Glutamatergic neuron (in vitro differentiated cells): ENCODE measurements around the gene GART. TPM values are rescaled to one million over a fixed set of nuclear protein-coding genes. Genes with fewer than 3 reads are reported as not detected.
A peak's percentile ranks its signal among the peaks of the same experiment; 100 is the strongest.

Source experiments
- DNase-seq: peaks from one replicate; pipeline ENCODE4 v3.0.0; 2022
- H3K27ac Mint-ChIP-seq: one replicate; pipeline ENCODE4 v1.8.0; 2020; ENCODE audit warnings: mild to moderate bottlenecking, mixed read lengths, inconsistent platforms; ENCODE audit not compliant: unreplicated experiment
- H3K27me3 Mint-ChIP-seq: one replicate; pipeline ENCODE4 v1.8.0; 2020; ENCODE audit warnings: mild to moderate bottlenecking, moderate library complexity, mixed read lengths, inconsistent platforms; ENCODE audit not compliant: unreplicated experiment
- H3K36me3 Mint-ChIP-seq: one replicate; pipeline ENCODE4 v1.8.0; 2020; ENCODE audit warnings: mild to moderate bottlenecking, mixed read lengths, inconsistent platforms; ENCODE audit not compliant: unreplicated experiment
- H3K4me1 Mint-ChIP-seq: one replicate; pipeline ENCODE4 v1.8.0; 2020; ENCODE audit warnings: mild to moderate bottlenecking, low read depth, mixed read lengths, inconsistent platforms; ENCODE audit not compliant: unreplicated experiment
- H3K4me3 Mint-ChIP-seq: one replicate; pipeline ENCODE4 v1.8.0; 2020; ENCODE audit warnings: mild to moderate bottlenecking, mixed read lengths, inconsistent platforms; ENCODE audit not compliant: unreplicated experiment
- H3K9me3 Mint-ChIP-seq: one replicate; pipeline ENCODE4 v1.8.0; 2020; ENCODE audit warnings: mild to moderate bottlenecking, moderate library complexity, mixed read lengths, inconsistent platforms; ENCODE audit not compliant: unreplicated experiment
- total RNA-seq: library from RNA; stranded (reverse); fragmentation: NEBNext Ultra II Directional; extraction: Animal tissue kit (Norgen Biotek cat#: 25700); gene quantifications from one replicate; pipeline ENCODE4 v1.2.1, GENCODE V29; 2021; ENCODE audit not compliant: unreplicated experiment
- TF ChIP-seq, protein P1 (sequence below): fragments of 200-600 bp; sonication (generic); IDR thresholded peaks from one replicate; pipeline ENCODE4 v1.5.0; 2021; ENCODE audit not compliant: partially characterized antibody, unreplicated experiment

Gene GART
- total RNA-seq, 1 donor from 2014 or later, result 70.3 TPM

GRCh38 chr21:33561373-33561772 lies 19.5 kb upstream of the GART start:
- no peaks in the 10 kb centered on the region for H3K9me3 Mint-ChIP-seq
- no peak for DNase-seq
- TF ChIP-seq, protein P1, sequence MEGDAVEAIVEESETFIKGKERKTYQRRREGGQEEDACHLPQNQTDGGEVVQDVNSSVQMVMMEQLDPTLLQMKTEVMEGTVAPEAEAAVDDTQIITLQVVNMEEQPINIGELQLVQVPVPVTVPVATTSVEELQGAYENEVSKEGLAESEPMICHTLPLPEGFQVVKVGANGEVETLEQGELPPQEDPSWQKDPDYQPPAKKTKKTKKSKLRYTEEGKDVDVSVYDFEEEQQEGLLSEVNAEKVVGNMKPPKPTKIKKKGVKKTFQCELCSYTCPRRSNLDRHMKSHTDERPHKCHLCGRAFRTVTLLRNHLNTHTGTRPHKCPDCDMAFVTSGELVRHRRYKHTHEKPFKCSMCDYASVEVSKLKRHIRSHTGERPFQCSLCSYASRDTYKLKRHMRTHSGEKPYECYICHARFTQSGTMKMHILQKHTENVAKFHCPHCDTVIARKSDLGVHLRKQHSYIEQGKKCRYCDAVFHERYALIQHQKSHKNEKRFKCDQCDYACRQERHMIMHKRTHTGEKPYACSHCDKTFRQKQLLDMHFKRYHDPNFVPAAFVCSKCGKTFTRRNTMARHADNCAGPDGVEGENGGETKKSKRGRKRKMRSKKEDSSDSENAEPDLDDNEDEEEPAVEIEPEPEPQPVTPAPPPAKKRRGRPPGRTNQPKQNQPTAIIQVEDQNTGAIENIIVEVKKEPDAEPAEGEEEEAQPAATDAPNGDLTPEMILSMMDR, result no peak
- no peaks in the 10 kb centered on the region for H3K4me1 Mint-ChIP-seq
- peaks cover 8% of the 10 kb centered on the region for H3K36me3 Mint-ChIP-seq
- no peak overlapping the region for H3K27ac Mint-ChIP-seq
- H3K27me3 Mint-ChIP-seq, result no peaks in the 10 kb centered on the region
- no peak overlapping the region for H3K4me3 Mint-ChIP-seq

DNA sequence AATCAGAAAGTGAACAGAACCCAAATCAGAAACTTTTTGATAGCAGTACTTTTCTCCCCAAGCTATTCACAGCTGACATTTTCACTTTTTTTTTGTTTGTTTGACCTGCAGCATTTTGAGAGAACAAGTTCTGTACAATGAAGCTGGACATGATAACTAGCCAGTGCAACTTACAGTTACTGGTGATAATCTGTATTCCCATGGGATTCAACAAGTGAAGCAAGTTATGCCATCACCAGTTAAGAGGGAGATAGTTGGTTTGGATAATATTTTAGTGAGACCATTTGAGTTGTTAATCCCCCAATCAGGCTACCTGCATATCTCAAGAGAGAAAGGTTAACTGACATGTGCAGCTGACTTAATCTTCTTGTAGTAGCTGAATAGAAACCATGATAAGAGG lies 19.0 kb upstream of the GART start:
- H3K4me3 Mint-ChIP-seq, result no peak overlapping the region
- no peaks in the 10 kb centered on the region for H3K4me1 Mint-ChIP-seq
- TF ChIP-seq, protein P1, result no peak
- no peaks in the 10 kb centered on the region for H3K9me3 Mint-ChIP-seq
- H3K27me3 Mint-ChIP-seq, result no peaks in the 10 kb centered on the region
- H3K27ac Mint-ChIP-seq, result no peak overlapping the region
- no peak for DNase-seq
- H3K36me3 Mint-ChIP-seq, result peaks cover 8% of the 10 kb centered on the region

DNA sequence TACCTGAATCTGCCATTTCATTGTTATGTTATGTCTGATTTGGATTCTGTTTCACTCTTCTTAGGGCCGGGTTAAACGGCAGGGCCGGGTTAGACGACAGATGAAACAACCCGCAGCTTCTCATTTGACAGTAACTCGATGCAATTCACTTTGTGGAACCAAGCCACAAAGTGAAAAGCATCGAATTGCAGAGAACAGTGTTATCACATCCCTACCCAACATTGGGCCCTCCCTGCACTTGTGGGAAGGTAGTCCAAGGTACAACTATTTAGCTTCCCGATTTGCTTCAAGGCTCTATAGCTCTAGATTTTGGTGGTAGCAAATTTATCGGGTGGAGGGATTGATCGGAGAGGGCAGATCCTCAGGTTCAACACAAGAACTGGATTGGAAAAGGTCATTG lies 17.9 kb upstream of the GART start:
- DNase-seq, result no peak
- H3K36me3 Mint-ChIP-seq, result peaks cover 8% of the 10 kb centered on the region
- H3K4me1 Mint-ChIP-seq, result no peaks in the 10 kb centered on the region
- TF ChIP-seq, protein P1, result no peak
- H3K27me3 Mint-ChIP-seq, result no peaks in the 10 kb centered on the region
- H3K9me3 Mint-ChIP-seq, result no peaks in the 10 kb centered on the region
- no peak overlapping the region for H3K27ac Mint-ChIP-seq
- H3K4me3 Mint-ChIP-seq, result no peak overlapping the region

GRCh38 chr21:33558777-33559421 lies 17.0 kb upstream of the GART start:
- peak overlapping the region; percentile 14 for H3K4me3 Mint-ChIP-seq
- no peak for DNase-seq
- peak overlapping the region; percentile 35 for H3K27ac Mint-ChIP-seq
- H3K27me3 Mint-ChIP-seq, result no peaks in the 10 kb centered on the region
- H3K36me3 Mint-ChIP-seq, result peaks cover 15% of the 10 kb centered on the region
- H3K4me1 Mint-ChIP-seq, result no peaks in the 10 kb centered on the region
- H3K9me3 Mint-ChIP-seq, result no peaks in the 10 kb centered on the region
- TF ChIP-seq, protein P1, result no peak

DNA sequence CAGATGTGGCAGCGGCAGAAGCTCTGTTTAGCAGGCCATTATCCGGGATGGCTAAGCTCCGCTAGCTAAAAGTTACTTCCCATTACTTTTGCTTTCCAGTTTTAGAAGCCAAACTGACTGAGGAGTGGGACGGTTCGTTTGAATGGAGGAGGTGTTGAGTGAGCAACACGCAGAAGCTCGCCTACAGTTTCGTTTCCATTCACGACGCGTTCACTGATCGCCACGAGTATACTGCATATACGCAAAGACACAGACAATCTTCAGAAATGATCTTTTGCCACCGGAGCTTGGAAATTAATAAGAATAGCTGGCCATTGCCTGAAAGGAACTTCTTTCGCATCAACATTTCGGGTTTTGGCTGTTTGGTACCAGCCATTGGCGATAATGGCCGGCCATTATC lies 15.5 kb upstream of the GART start:
- peaks cover under 1% of the 10 kb centered on the region for H3K27me3 Mint-ChIP-seq
- DNase-seq, result no peak
- peaks cover 18% of the 10 kb centered on the region for H3K36me3 Mint-ChIP-seq
- H3K4me1 Mint-ChIP-seq, result no peaks in the 10 kb centered on the region
- no peak overlapping the region for H3K27ac Mint-ChIP-seq
- TF ChIP-seq, protein P1, result no peak
- H3K9me3 Mint-ChIP-seq, result no peaks in the 10 kb centered on the region
- no peak overlapping the region for H3K4me3 Mint-ChIP-seq
